Loucy (cell line): ENCODE data around the gene HCAR3.

ENCODE experiments used
- CTCF ChIP-seq: fragments of 200-600 bp; sonication (generic); conservative IDR thresholded peaks from 2 replicates; pipeline ENCODE4 v1.5.1; 2014; ENCODE audit warnings: mild to moderate bottlenecking, antibody characterized with exemption, low read length
- EZH2phosphoT487 ChIP-seq: fragments of 200-600 bp; IDR thresholded peaks from 2 replicates; pipeline ENCODE4 v1.6.1; 2018; ENCODE audit warnings: antibody characterized with exemption, mild to moderate bottlenecking, moderate library complexity, borderline replicate concordance

GRCh38 chr12:122681814-122682213 is 34.8 kb downstream of the HCAR3 start:
- TF ChIP-seq CTCF, result no peak
- TF ChIP-seq EZH2phosphoT487, result no peak
